ENCODE data around the gene NFE2L1.
"Not testable (repeated sequence)": the region's sequence is repeated elsewhere in the genome, so short reads cannot be mapped to it uniquely, and the experiment has no call there.

NFE2L1 gene

DNA sequence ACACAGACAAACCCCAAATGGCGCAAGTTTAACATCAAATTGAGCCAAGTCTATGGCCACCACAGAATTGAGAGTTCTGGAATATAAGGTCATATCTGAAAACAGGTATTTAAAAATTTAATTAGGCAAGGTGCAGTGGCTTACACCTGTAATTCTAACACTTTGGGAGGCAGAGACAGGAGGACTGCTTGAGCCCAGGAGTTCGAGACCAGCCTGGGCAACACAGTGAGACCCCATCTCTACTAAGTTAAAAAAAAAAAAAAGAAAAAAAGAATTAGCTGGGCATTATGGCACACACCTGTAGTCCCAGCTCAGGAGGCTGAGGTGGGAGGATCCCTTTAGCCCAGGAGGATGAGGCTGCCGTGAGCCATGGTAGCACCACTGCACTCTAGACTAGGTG, 19.1 kb downstream of the NFE2L1 start:
- DNase-seq = no peak

DNA sequence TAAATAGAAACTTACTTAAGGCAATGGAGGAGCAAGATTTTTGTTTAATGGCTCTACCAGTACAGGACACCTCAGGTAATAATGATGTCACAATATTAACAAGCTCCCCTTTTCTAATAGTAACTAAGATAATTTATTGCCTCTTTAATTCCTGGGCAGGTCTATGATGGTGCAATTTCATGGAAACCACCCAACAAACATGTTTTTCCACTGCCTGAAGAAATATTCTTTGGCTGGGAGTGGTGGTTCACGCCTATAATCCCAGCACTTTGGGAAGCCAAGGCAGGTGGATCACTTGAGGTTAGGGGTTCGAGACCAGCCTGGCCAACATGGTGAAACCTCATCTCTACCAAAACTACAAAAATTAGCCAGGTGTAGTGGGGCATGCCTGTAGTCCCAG, 19.6 kb downstream of the NFE2L1 start:
- not testable (repeated sequence) for DNase-seq

GRCh38 chr17:48068491-48068961, 20.4 kb downstream of the NFE2L1 start:
- DNase-seq = no peak

GRCh38 chr17:48070195-48070594, 22.0 kb downstream of the NFE2L1 start:
- no peak for DNase-seq

DNA sequence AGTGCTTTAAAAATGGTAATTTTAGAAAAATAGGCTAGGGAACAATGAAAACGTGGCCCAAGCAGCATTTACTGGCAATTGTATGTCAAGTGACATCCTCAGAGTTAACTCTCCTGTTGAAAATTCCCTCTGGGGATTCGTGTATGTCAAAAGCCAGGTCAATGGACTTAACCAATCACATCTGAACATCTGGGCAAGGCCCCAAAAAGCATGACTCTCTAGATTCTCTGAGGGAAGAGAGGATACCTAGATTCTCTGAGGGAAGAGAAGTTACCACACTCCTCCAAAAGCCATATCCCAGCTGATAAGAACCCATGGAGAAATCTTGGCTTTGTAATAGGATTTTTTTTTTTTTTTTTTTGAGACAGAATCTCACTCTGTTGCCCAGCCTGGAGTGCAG, 23.5 kb downstream of the NFE2L1 start:
- DNase-seq = no peak

- not testable (repeated sequence) for DNase-seq
These were observed 24.7 kb downstream of the NFE2L1 start for GRCh38 chr17:48072811-48073210.

DNA sequence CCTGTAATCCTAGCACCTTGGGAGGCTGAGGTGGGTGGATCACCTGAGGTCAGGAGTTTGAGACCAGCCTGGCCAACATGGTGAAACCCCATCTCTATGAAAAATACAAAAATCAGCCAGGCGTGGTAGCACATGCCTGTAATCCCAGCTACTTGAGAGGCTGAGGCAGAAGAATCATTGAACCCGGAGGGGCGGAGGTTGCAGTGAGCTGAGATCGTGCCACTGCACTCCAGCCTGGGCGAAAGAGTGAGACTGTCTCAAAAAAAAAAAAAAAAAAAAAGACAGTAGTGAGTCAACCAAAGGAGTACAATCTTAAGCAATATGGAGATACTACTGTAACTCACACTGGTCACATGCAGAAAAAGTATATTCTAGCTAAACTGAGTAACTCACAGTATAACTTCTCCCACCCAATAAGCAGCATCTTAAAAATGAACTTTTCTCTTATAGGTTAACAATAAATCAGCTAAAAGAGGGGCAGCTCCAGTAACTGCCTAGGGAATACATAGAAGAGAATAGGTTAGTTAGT, 25.5 kb downstream of the NFE2L1 start:
- DNase-seq = not testable (repeated sequence)

- peak in 42 of 56 donors; percentile 5 to 90 (median 40) for DNase-seq
These were observed 26.3 kb downstream of the NFE2L1 start for GRCh38 chr17:48074322-48075081.

- not testable (repeated sequence) for DNase-seq
These were observed 29.0 kb downstream of the NFE2L1 start for GRCh38 chr17:48077152-48077551.

- DNase-seq = no peak
These were observed 33.7 kb downstream of the NFE2L1 start for GRCh38 chr17:48081858-48082257.

GRCh38 chr17:48084932-48085331, 36.8 kb downstream of the NFE2L1 start:
- no peak for DNase-seq

DNA sequence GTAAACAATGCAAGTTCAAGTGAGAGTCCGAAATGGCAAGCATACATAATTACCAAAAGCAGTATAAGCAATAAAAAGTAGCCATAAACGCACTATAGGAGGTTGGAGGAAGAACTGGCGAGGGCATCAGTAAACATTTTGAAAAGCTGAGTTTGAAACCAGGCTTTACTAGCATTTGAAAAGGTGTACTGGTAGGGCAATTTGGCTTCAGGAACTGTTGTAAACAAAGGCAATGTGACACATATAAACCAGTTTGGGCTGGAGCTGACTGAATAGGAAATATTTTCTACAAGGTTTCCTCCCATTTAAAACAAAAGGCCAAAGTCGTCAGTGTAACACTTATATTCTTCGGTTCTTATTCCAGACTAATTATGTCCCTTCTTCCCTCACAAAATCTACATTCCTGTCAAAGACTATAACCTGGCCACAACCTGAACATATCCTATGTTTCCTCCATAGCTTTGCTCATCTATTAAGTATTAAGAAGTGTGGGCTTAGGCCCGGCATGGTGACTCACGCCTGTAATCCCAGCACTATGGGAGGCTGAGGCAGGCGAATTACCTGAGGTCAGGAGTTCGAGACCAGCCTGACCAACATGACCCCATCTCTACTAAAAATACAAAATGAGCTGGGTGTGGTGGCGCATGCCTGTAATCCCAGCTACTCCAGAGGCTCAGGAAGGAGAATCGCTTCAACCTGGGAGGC, 45.3 kb downstream of the NFE2L1 start:
- DNase-seq = no peak

DNA sequence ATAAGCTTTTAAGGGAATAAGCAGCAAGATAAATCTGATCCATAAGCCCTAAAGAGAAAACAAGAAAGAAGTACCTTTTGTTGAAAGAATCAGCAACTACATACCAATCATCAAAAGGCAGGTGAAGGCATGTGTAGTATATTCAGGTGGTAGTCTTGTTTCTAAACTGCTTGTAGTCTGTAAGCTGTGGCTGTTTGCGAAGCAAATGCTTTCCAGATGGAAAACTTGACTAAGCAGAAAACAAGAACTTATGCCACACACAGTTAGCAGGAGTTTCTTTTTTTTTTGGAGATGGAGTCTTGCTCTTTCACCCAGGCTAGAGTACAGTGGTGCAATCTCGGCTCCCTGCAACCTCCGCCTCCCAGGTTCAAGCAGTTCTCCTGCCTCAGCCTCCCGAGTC, 47.5 kb downstream of the NFE2L1 start:
- no peak for DNase-seq

GRCh38 chr17:48100160-48100559, 52.0 kb downstream of the NFE2L1 start:
- no peak for DNase-seq

DNA sequence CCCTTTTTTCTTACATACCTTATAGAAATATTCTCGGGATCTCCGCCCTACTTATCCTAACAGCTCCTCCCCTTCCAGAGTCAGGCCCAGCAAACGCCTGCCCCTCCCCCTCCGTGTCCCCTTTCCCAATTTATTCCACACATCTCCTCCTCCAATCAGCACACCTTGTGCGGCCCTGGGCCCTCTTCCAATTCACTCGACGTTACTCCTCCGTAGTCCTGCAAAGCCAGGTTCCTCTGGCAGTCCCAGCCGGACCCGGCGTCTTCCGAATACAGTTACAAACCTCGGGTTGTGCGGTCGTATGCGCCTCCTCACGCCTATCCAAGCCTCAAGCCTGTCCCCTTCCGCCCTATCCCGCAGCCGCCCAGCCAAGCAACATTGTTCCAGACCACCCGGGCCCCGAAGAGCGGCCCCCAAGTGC, 52.4 kb downstream of the NFE2L1 start:
- DNase-seq = peak in 33 of 56 donors; percentile 2 to 73 (median 50)

DNA sequence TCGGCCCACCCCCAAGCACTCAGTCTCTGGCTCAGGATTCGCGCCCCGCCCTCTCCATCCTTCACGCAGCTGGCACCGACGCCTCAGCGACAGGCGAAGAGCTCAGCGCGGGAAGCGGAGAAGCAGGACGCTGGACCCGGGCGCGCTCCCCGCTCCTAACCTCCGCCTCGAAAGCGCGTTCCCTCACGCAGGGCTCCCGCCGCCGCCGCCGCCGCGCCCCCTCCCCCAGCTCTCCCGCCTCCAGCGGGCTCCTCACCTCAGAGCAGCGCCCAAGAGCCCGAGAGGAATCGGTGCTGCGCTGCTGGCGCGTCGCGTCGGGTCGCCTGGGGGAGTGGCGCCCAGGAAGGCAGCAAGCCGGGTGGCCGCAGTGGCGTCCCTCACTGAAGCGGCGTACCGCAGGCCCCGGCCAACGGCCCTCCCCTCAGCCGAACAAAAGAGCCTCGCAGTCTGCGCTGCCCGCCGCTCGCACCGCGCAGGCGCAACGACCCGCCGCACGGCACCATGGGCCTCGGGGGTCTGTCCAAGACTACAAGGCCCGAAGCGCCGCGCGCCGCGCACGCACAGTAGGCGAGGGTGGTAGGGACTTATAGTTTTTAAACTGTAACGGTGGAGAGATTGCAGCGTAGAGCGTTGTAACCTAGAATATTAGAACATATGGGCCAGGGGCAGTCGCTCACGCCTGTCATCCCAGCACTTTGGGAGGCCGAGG, 53.0 kb downstream of the NFE2L1 start, which contains the start of gene CBX1:
TSS of gene CBX1 (minus strand) at position 467 of the 709 bp plus-strand sequence. CDS start 24,474 bp downstream, outside the sequence.
- DNase-seq = peak; percentile 54 to 97 (median 92)

- DNase-seq = no peak
These were observed 54.0 kb downstream of the NFE2L1 start for GRCh38 chr17:48102043-48102750.

GRCh38 chr17:48102798-48103715, 54.9 kb downstream of the NFE2L1 start:
- DNase-seq = peak in 1 of 56 donors; percentile 15

DNA sequence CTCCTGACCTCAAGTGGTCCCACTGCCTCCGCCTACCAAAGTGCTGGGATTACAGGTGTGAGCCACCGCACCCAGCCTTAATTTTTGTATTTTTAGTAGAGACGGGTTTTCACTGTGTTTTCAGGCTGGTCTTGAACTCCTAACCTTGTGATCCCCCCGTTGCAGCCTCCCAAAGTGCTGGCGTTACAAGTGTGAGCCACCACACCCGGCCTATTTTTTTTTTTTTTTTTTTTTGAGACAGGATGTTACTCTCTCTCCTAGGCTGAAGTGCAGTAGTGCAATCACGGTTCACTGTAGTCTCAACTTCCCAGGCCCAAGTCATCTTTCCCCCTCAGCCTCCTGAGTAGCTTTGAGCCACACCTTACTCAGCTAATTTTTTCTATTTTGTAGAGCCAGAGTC, 56.3 kb downstream of the NFE2L1 start:
- no peak for DNase-seq

DNA sequence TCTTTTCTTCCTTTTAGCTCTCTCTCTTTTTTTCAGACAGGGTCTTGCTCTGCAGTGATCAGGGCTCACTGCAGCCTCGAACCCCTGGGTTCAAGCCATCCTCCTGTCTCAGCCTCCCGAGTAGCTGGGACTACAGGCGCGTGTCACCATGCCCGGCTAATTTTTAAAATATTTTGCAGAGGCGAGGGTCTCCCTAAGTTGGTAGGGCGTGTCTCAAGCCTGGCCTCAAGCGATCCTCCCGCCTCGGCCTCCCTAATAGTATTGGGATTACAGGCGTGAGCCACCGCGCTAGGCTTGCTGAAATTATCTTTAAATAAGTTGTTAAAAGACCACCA, 58.6 kb downstream of the NFE2L1 start:
- DNase-seq = no peak

Data from nucleus accumbens (tissue), 56 donors.